Peyer's patch (tissue), 4 donors: ENCODE measurements around the gene POU6F2. TPM values are rescaled to one million over a fixed set of nuclear protein-coding genes. Genes with fewer than 3 reads are reported as not detected.

Experiments
- DNase-seq, 3 donors: peaks; one replicate each; pipeline ENCODE4 v3.0.0-alpha.2; 2017 to 2019
- H3K27ac ChIP-seq, 4 donors: fragments of 200-600 bp; sonication (generic); one replicate each; pipeline ENCODE4 v1.5.1; 2016 to 2019
- H3K27me3 ChIP-seq, 2 donors: fragments of 200-600 bp; sonication (generic); one replicate each; pipeline ENCODE4 v1.5.1; 2019
- H3K36me3 ChIP-seq, 3 donors: fragments of 200-600 bp; sonication (generic); one replicate each; pipeline ENCODE4 v1.5.1; 2016 to 2019
- H3K4me1 ChIP-seq, 4 donors: fragments of 200-600 bp; sonication (generic); one replicate each; pipeline ENCODE4 v1.5.1; 2016 to 2019
- H3K4me3 ChIP-seq, 4 donors: fragments of 200-600 bp; sonication (generic); 1 replicate in 3 of 4; 2 replicates in 1 of 4; pipeline ENCODE4 v1.5.1; 2016 to 2019; ENCODE audit warnings: mild to moderate bottlenecking in 1 of 4
- H3K9me3 ChIP-seq, 4 donors: fragments of 200-600 bp; sonication (generic); one replicate each; pipeline ENCODE4 v1.5.1; 2016 to 2019; ENCODE audit warnings: mild to moderate bottlenecking in 1 of 4
- POLR2A ChIP-seq, 2 donors: fragments of 450-650 bp; IDR thresholded peaks; one replicate each; pipeline ENCODE4 v1.5.1; 2017; ENCODE audit warnings: antibody characterized with exemption in 2 of 2, mild to moderate bottlenecking in 2 of 2, moderate library complexity in 2 of 2
- total RNA-seq, 4 donors: library from RNA; depleted of rRNA; stranded (reverse); fragments of >200 nt; gene quantifications; one replicate each; pipeline ENCODE4 v1.1.0, GENCODE V29; 2016
- TF ChIP-seq, protein P1 (sequence below), 6 experiments: fragments of 450-650 bp in 4 of 6; fragments of 200-600 bp in 2 of 6; sonication (generic) in 1 of 6; IDR thresholded peaks; one replicate each; pipeline ENCODE4 v1.5.1; 2017 to 2019; ENCODE audit warnings: antibody characterized with exemption in 6 of 6, mild to moderate bottlenecking in 3 of 6, moderate library complexity in 1 of 6

Gene POU6F2
- total RNA-seq, 4 donors from 2014 or later, result 0.80 to 1.3 (median 1.2) TPM; not detected in 1

- TF ChIP-seq, protein P1, sequence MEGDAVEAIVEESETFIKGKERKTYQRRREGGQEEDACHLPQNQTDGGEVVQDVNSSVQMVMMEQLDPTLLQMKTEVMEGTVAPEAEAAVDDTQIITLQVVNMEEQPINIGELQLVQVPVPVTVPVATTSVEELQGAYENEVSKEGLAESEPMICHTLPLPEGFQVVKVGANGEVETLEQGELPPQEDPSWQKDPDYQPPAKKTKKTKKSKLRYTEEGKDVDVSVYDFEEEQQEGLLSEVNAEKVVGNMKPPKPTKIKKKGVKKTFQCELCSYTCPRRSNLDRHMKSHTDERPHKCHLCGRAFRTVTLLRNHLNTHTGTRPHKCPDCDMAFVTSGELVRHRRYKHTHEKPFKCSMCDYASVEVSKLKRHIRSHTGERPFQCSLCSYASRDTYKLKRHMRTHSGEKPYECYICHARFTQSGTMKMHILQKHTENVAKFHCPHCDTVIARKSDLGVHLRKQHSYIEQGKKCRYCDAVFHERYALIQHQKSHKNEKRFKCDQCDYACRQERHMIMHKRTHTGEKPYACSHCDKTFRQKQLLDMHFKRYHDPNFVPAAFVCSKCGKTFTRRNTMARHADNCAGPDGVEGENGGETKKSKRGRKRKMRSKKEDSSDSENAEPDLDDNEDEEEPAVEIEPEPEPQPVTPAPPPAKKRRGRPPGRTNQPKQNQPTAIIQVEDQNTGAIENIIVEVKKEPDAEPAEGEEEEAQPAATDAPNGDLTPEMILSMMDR (IDR thresholded peaks at IDR 0.05), result no peak
- no peak for TF ChIP-seq POLR2A (IDR thresholded peaks at IDR 0.05)
- no peak for DNase-seq
Observed at GRCh38 chr7:39360766-39361165, 383.1 kb downstream of the POU6F2 start.

GRCh38 chr7:39365751-39366295, 388.1 kb downstream of the POU6F2 start:
- no peak overlapping the region for H3K4me3 ChIP-seq
- H3K27me3 ChIP-seq, result no peaks in the 10 kb centered on the region
- no peak for TF ChIP-seq POLR2A (IDR thresholded peaks at IDR 0.05)
- TF ChIP-seq, protein P1 (IDR thresholded peaks at IDR 0.05), result no peak
- no peaks in the 10 kb centered on the region for H3K36me3 ChIP-seq
- H3K4me1 ChIP-seq, result no peaks in the 10 kb centered on the region
- DNase-seq, result no peak
- no peaks in the 10 kb centered on the region for H3K9me3 ChIP-seq
- H3K27ac ChIP-seq, result no peak overlapping the region

More at GRCh38 chr7:39360766-39361165, 383.1 kb downstream of the POU6F2 start:
- Histone ChIP-seq H3K27ac (no peak overlapping the region), H3K9me3 (no peaks in the 10 kb centered on the region), H3K4me3 (no peak overlapping the region), H3K36me3 (no peaks in the 10 kb centered on the region), H3K4me1 (no peaks in the 10 kb centered on the region), H3K27me3 (no peaks in the 10 kb centered on the region)

DNA sequence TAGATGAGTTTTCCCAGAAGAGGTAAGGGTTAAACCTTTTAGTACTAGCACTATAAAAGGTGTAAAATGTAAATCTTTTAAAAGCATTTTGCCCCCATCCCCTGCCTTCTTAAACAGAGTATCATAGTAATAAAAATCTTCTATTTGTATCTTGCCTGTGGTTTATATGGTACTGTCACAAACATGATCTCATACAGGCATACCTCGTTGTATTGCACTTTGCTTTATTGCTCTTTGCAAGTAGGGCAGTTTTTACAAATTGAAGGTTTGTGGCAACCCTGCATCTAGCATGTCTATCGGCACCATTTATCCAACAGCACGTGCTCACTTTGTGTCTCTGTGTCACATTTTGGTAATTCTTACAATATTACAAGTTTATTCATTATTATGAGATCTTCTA, 389.7 kb downstream of the POU6F2 start:
- Histone ChIP-seq H3K27me3 (no peaks in the 10 kb centered on the region), H3K9me3 (no peaks in the 10 kb centered on the region), H3K27ac (no peak overlapping the region), H3K4me1 (no peaks in the 10 kb centered on the region), H3K36me3 (no peaks in the 10 kb centered on the region), H3K4me3 (no peak overlapping the region)
- DNase-seq, result no peak
- TF ChIP-seq, protein P1 (IDR thresholded peaks at IDR 0.05), result no peak
- no peak for TF ChIP-seq POLR2A (IDR thresholded peaks at IDR 0.05)

DNA sequence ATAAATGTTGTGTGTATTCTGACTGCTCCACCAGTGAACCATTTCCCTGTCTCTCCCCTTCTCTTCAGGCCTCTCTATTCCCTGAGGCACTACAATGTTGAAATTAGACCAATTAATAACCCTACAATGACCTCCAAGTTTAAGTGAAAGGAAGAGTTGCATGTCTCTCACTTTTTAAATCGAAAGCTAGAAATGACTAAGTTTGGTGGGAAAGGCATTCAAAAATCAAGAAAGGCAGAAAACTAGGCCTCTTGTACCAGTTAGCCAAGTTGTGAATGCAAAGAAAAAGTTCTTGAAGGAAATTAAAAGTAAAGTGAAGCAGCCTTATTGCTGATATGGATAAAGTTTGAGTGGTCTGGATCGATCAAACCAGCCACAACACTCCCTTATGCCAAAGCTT, 390.2 kb downstream of the POU6F2 start:
- TF ChIP-seq, protein P1 (IDR thresholded peaks at IDR 0.05), result no peak
- no peak for TF ChIP-seq POLR2A (IDR thresholded peaks at IDR 0.05)
- no peaks in the 10 kb centered on the region for H3K36me3 ChIP-seq
- no peaks in the 10 kb centered on the region for H3K4me1 ChIP-seq
- DNase-seq, result no peak
- H3K4me3 ChIP-seq, result no peak overlapping the region
- no peaks in the 10 kb centered on the region for H3K27me3 ChIP-seq
- no peaks in the 10 kb centered on the region for H3K9me3 ChIP-seq
- no peak overlapping the region for H3K27ac ChIP-seq

GRCh38 chr7:39372383-39372782, 394.7 kb downstream of the POU6F2 start:
- Histone ChIP-seq H3K4me3 (no peak overlapping the region), H3K27me3 (no peaks in the 10 kb centered on the region), H3K27ac (no peak overlapping the region), H3K36me3 (no peaks in the 10 kb centered on the region), H3K9me3 (no peaks in the 10 kb centered on the region), H3K4me1 (no peaks in the 10 kb centered on the region)
- no peak for DNase-seq
- TF ChIP-seq POLR2A (IDR thresholded peaks at IDR 0.05), result no peak
- TF ChIP-seq, protein P1 (IDR thresholded peaks at IDR 0.05), result no peak
